ENCODE data around the gene LRMDA. TPM values are rescaled to one million over a fixed set of nuclear protein-coding genes. Genes with fewer than 3 reads are reported as not detected.

LRMDA gene
- total RNA-seq, 1 experiment from 2014 or later = not detected

GRCh38 chr10:75695994-75696393 lies 264.6 kb downstream of the LRMDA start:
- no peak for DNase-seq (ENCODE audit: low spot score)
- in situ Hi-C loops (cut with HindIII; ENCODE audit: low sequenced_read_pairs) = no loop called here

GRCh38 chr10:75696536-75696935 lies 265.1 kb downstream of the LRMDA start:
- in situ Hi-C loops (cut with HindIII; ENCODE audit: low sequenced_read_pairs) = no loop called here
- DNase-seq (ENCODE audit: low spot score) = no peak

- DNase-seq (ENCODE audit: low spot score) = no peak
- in situ Hi-C loops (cut with HindIII; ENCODE audit: low sequenced_read_pairs) = no loop called here
These were observed 271.9 kb downstream of the LRMDA start for GRCh38 chr10:75703191-75703854.

- in situ Hi-C loops (cut with HindIII; ENCODE audit: low sequenced_read_pairs) = no loop called here
These were observed 274.0 kb downstream of the LRMDA start for GRCh38 chr10:75705426-75705825.

GRCh38 chr10:75707080-75707840 lies 275.8 kb downstream of the LRMDA start:
- no peak for DNase-seq (ENCODE audit: low spot score)
- in situ Hi-C loops (cut with HindIII; ENCODE audit: low sequenced_read_pairs) = no loop called here

More at GRCh38 chr10:75705426-75705825, 274.0 kb downstream of the LRMDA start:
- no peak for DNase-seq (ENCODE audit: low spot score)

GRCh38 chr10:75708060-75708459 lies 276.6 kb downstream of the LRMDA start:
- DNase-seq (ENCODE audit: low spot score) = no peak
- in situ Hi-C loops (cut with HindIII; ENCODE audit: low sequenced_read_pairs) = no loop called here

GRCh38 chr10:75709245-75709644 lies 277.8 kb downstream of the LRMDA start:
- DNase-seq (ENCODE audit: low spot score) = no peak
- in situ Hi-C loops (cut with HindIII; ENCODE audit: low sequenced_read_pairs) = no loop called here

- DNase-seq (ENCODE audit: low spot score) = no peak
- in situ Hi-C loops (cut with HindIII; ENCODE audit: low sequenced_read_pairs) = no loop called here
These were observed 278.4 kb downstream of the LRMDA start for GRCh38 chr10:75709811-75710210.

GRCh38 chr10:75712242-75712880 lies 280.9 kb downstream of the LRMDA start:
- no peak for DNase-seq (ENCODE audit: low spot score)

GRCh38 chr10:75716506-75716905 lies 285.1 kb downstream of the LRMDA start:
- in situ Hi-C loops (cut with HindIII; ENCODE audit: low sequenced_read_pairs) = no loop called here
- no peak for DNase-seq (ENCODE audit: low spot score)

More at GRCh38 chr10:75712242-75712880, 280.9 kb downstream of the LRMDA start:
- in situ Hi-C loops (cut with HindIII; ENCODE audit: low sequenced_read_pairs) = no loop called here

GRCh38 chr10:75717126-75717916 lies 285.9 kb downstream of the LRMDA start:
- no peak for DNase-seq (ENCODE audit: low spot score)
- in situ Hi-C loops (cut with HindIII; ENCODE audit: low sequenced_read_pairs) = no loop called here

GRCh38 chr10:75718991-75719390 lies 287.6 kb downstream of the LRMDA start:
- in situ Hi-C loops (cut with HindIII; ENCODE audit: low sequenced_read_pairs) = no loop called here
- peak; percentile 6 for DNase-seq (ENCODE audit: low spot score)

- in situ Hi-C loops (cut with HindIII; ENCODE audit: low sequenced_read_pairs) = no loop called here
- no peak for DNase-seq (ENCODE audit: low spot score)
These were observed 288.7 kb downstream of the LRMDA start for GRCh38 chr10:75720157-75720556.

- in situ Hi-C loops (cut with HindIII; ENCODE audit: low sequenced_read_pairs) = no loop called here
- DNase-seq (ENCODE audit: low spot score) = no peak
These were observed 290.6 kb downstream of the LRMDA start for GRCh38 chr10:75722020-75722419.

- DNase-seq (ENCODE audit: low spot score) = no peak
- in situ Hi-C loops (cut with HindIII; ENCODE audit: low sequenced_read_pairs) = no loop called here
These were observed 291.2 kb downstream of the LRMDA start for GRCh38 chr10:75722609-75723008.

GRCh38 chr10:75723319-75723980 lies 292.0 kb downstream of the LRMDA start:
- in situ Hi-C loops (cut with HindIII; ENCODE audit: low sequenced_read_pairs) = no loop called here
- no peak for DNase-seq (ENCODE audit: low spot score)

- DNase-seq (ENCODE audit: low spot score) = no peak
- in situ Hi-C loops (cut with HindIII; ENCODE audit: low sequenced_read_pairs) = no loop called here
These were observed 292.6 kb downstream of the LRMDA start for GRCh38 chr10:75724047-75724446.

- in situ Hi-C loops (cut with HindIII; ENCODE audit: low sequenced_read_pairs) = no loop called here
- DNase-seq (ENCODE audit: low spot score) = no peak
These were observed 295.4 kb downstream of the LRMDA start for GRCh38 chr10:75726522-75727483.
